Mucosa of descending colon (tissue), 3 donors: Measurements from ENCODE around the gene ITGAV. TPM values are rescaled to one million over a fixed set of nuclear protein-coding genes. Genes with fewer than 3 reads are reported as not detected.

Source experiments
- ATAC-seq: fragments of 200-7000 bp; cut with Tn5 transposase; one replicate; pipeline ENCODE4 v1.9.1; 2020; ENCODE audit warnings: mild to moderate bottlenecking, moderate library complexity
- DNase-seq, 3 donors: peaks; one replicate each; pipeline ENCODE4 v3.0.0-alpha.2; 2020
- H3K36me3 ChIP-seq: fragments of 200-600 bp; one replicate; pipeline ENCODE4 v1.8.0; 2021; ENCODE audit warnings: low read depth, mild to moderate bottlenecking
- H3K4me1 ChIP-seq: fragments of 200-600 bp; one replicate; pipeline ENCODE4 v1.8.0; 2021; ENCODE audit warnings: low read depth, mild to moderate bottlenecking
- H3K4me3 ChIP-seq: fragments of 200-600 bp; one replicate; pipeline ENCODE4 v1.8.0; 2021; ENCODE audit warnings: mild to moderate bottlenecking
- H3K9me3 ChIP-seq: fragments of 200-600 bp; one replicate; pipeline ENCODE4 v1.8.0; 2021; ENCODE audit warnings: mild to moderate bottlenecking
- intact Hi-C, 2 donors: fragments of 100-400 bp; cut with DNase I in 1 of 2; cut with micrococcal nuclease in 1 of 2; formaldehyde crosslinking; loops; one replicate each; pipeline versions ENCODE4 v1.11.0 to v1.11.1; 2022; cut with DNase I, micrococcal nuclease
- total RNA-seq, 3 donors: library from RNA; stranded (reverse); fragmentation: NEBNext Ultra II Directional in 2 of 3; extraction: Animal tissue kit (Norgen Biotek cat#: 25700) in 2 of 3; gene quantifications; one replicate each; pipeline versions ENCODE4 v1.2.1 to v1.2.4, GENCODE V29; 2021 to 2023
- TF ChIP-seq, protein P1 (sequence below): fragments of 200-600 bp; IDR thresholded peaks from one replicate; pipeline ENCODE4 v1.8.0; 2022; ENCODE audit warnings: antibody characterized with exemption, mild to moderate bottlenecking
- donor health status: DM: no; HTN: no; CAD: no; lungs with moderate emphysema.
- donor health status: DM: no; HTN: no; CAD: no.
- donor health status: DM: no; HTN: yes; CAD: no.

The ITGAV gene
- total RNA-seq, 3 donors from 2014 or later, result 41.0 to 62.8 (median 47.2) TPM

- Histone ChIP-seq H3K36me3 (no peaks in the 10 kb centered on the region), H3K4me3 (no peak overlapping the region), H3K9me3 (no peaks in the 10 kb centered on the region), H3K4me1 (no peaks in the 10 kb centered on the region)
- ATAC-seq (no peak), DNase-seq (no peak)
- intact Hi-C loops, result no loop called here
- TF ChIP-seq, protein P1, sequence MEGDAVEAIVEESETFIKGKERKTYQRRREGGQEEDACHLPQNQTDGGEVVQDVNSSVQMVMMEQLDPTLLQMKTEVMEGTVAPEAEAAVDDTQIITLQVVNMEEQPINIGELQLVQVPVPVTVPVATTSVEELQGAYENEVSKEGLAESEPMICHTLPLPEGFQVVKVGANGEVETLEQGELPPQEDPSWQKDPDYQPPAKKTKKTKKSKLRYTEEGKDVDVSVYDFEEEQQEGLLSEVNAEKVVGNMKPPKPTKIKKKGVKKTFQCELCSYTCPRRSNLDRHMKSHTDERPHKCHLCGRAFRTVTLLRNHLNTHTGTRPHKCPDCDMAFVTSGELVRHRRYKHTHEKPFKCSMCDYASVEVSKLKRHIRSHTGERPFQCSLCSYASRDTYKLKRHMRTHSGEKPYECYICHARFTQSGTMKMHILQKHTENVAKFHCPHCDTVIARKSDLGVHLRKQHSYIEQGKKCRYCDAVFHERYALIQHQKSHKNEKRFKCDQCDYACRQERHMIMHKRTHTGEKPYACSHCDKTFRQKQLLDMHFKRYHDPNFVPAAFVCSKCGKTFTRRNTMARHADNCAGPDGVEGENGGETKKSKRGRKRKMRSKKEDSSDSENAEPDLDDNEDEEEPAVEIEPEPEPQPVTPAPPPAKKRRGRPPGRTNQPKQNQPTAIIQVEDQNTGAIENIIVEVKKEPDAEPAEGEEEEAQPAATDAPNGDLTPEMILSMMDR, result no peak
Measured at GRCh38 chr2:186607660-186608324, 17.9 kb downstream of the ITGAV start.

DNA sequence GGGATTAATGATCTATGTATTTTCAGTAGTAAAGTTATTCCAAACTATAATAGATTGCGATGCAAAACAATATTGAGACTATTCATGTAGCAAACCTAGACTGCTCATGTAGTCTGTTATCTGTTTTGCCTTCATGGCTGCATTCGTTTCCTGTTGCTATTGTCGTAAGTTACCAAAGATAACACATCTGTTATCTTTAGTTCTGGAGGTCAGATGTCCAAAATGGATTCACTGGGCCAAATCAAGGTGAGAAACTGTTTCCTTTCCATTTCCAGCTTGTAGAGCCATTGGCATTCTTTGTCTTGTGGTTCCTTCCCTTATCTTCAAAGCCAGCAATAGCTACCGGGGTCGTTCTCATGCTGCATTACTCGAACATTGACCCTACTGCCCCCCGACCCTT, 20.9 kb downstream of the ITGAV start:
- intact Hi-C loops, result no loop called here
- ATAC-seq (no peak), DNase-seq (no peak)
- H3K4me3 ChIP-seq, result no peak overlapping the region
- H3K4me1 ChIP-seq, result no peaks in the 10 kb centered on the region
- no peaks in the 10 kb centered on the region for H3K9me3 ChIP-seq
- H3K36me3 ChIP-seq, result no peaks in the 10 kb centered on the region
- TF ChIP-seq, protein P1, result no peak

- no peaks in the 10 kb centered on the region for H3K4me1 ChIP-seq
- H3K36me3 ChIP-seq, result no peaks in the 10 kb centered on the region
- H3K4me3 ChIP-seq, result no peak overlapping the region
- TF ChIP-seq, protein P1, result no peak
- ATAC-seq (no peak), DNase-seq (no peak)
- no peaks in the 10 kb centered on the region for H3K9me3 ChIP-seq
- intact Hi-C loops, result no loop called here
Measured at GRCh38 chr2:186611526-186611925, 21.7 kb downstream of the ITGAV start.

- Histone ChIP-seq H3K4me3 (no peak overlapping the region), H3K9me3 (no peaks in the 10 kb centered on the region), H3K4me1 (no peaks in the 10 kb centered on the region), H3K36me3 (no peaks in the 10 kb centered on the region)
- intact Hi-C loops, result no loop called here
- DNase-seq, result no peak
- TF ChIP-seq, protein P1, result no peak
- ATAC-seq, result no peak
Measured at GRCh38 chr2:186612026-186612425, 22.2 kb downstream of the ITGAV start.

GRCh38 chr2:186612555-186613440, 22.9 kb downstream of the ITGAV start:
- intact Hi-C loops, result no loop called here
- no peak for DNase-seq
- no peaks in the 10 kb centered on the region for H3K4me1 ChIP-seq
- no peaks in the 10 kb centered on the region for H3K36me3 ChIP-seq
- no peaks in the 10 kb centered on the region for H3K9me3 ChIP-seq
- ATAC-seq, result no peak
- H3K4me3 ChIP-seq, result no peak overlapping the region
- TF ChIP-seq, protein P1, result no peak
